Gastroesophageal sphincter (tissue), 4 donors: ENCODE results near the gene KCTD2. TPM values are rescaled to one million over a fixed set of nuclear protein-coding genes. Genes with fewer than 3 reads are reported as not detected.

ENCODE experiments used
- ATAC-seq: fragments of 150-250 bp; one replicate; pipeline ENCODE4 v1.9.1; 2016; ENCODE audit warnings: mild to moderate bottlenecking, moderate library complexity
- H3K27ac ChIP-seq, 4 donors: fragments of 200-600 bp; sonication (generic) in 3 of 4; 1 replicate in 3 of 4; 2 replicates in 1 of 4; pipeline ENCODE4 v1.5.1; 2016 to 2019
- H3K27me3 ChIP-seq: fragments of 200-600 bp; sonication (generic); one replicate; pipeline ENCODE4 v1.5.1; 2019
- H3K36me3 ChIP-seq, 2 donors: fragments of 200-600 bp; sonication (generic); one replicate each; pipeline ENCODE4 v1.5.1; 2019; ENCODE audit warnings: control low read depth in 1 of 2
- H3K4me1 ChIP-seq, 3 donors: fragments of 200-600 bp; sonication (generic); 1 replicate in 2 of 3; 2 replicates in 1 of 3; pipeline ENCODE4 v1.5.1; 2016 to 2019; ENCODE audit warnings: control low read depth in 2 of 3
- H3K4me3 ChIP-seq, 2 donors: fragments of 200-600 bp; sonication (generic); one replicate each; pipeline ENCODE4 v1.5.1; 2019; ENCODE audit warnings: mild to moderate bottlenecking in 1 of 2, moderate library complexity in 1 of 2
- H3K9me3 ChIP-seq, 3 donors: fragments of 200-600 bp; sonication (generic); one replicate each; pipeline ENCODE4 v1.5.1; 2017 to 2019; ENCODE audit warnings: control low read depth in 2 of 3
- EP300 ChIP-seq: sonication (generic); formaldehyde crosslinking; IDR thresholded peaks from one replicate; pipeline ENCODE4 v1.6.1; 2017; ENCODE audit warnings: antibody characterized with exemption, mild to moderate bottlenecking
- POLR2A ChIP-seq, 2 donors: fragments of 450-650 bp; IDR thresholded peaks; one replicate each; pipeline ENCODE4 v1.6.1; 2017; ENCODE audit warnings: antibody characterized with exemption in 2 of 2, mild to moderate bottlenecking in 2 of 2, moderate library complexity in 1 of 2
- POLR2AphosphoS5 ChIP-seq: sonication (generic); formaldehyde crosslinking; IDR thresholded peaks from one replicate; pipeline ENCODE4 v1.6.1; 2017; ENCODE audit warnings: antibody characterized with exemption
- WGBS, 2 donors: methylation state at CpG; one replicate each; pipeline ENCODE4 v1.1.5; 2018; ENCODE audit warnings: low coverage in 1 of 2; 5-methylcytosine and 5-hydroxymethylcytosine counted together
- total RNA-seq, 4 donors: library from RNA; depleted of rRNA; stranded (reverse); fragments of >200 nt; gene quantifications; one replicate each; pipeline ENCODE4 v1.1.0, GENCODE V29; 2016
- TF ChIP-seq, protein P1 (sequence below), 4 experiments: fragments of 200-600 bp in 2 of 4; fragments of 450-650 bp in 2 of 4; sonication (generic) in 1 of 4; IDR thresholded peaks; one replicate each; pipeline ENCODE4 v1.5.1; 2017 to 2019; ENCODE audit warnings: antibody characterized with exemption in 4 of 4, mild to moderate bottlenecking in 2 of 4, moderate library complexity in 2 of 4

The KCTD2 gene
- total RNA-seq, 4 donors from 2014 or later, result 27.1 to 39.7 (median 28.8) TPM

DNA sequence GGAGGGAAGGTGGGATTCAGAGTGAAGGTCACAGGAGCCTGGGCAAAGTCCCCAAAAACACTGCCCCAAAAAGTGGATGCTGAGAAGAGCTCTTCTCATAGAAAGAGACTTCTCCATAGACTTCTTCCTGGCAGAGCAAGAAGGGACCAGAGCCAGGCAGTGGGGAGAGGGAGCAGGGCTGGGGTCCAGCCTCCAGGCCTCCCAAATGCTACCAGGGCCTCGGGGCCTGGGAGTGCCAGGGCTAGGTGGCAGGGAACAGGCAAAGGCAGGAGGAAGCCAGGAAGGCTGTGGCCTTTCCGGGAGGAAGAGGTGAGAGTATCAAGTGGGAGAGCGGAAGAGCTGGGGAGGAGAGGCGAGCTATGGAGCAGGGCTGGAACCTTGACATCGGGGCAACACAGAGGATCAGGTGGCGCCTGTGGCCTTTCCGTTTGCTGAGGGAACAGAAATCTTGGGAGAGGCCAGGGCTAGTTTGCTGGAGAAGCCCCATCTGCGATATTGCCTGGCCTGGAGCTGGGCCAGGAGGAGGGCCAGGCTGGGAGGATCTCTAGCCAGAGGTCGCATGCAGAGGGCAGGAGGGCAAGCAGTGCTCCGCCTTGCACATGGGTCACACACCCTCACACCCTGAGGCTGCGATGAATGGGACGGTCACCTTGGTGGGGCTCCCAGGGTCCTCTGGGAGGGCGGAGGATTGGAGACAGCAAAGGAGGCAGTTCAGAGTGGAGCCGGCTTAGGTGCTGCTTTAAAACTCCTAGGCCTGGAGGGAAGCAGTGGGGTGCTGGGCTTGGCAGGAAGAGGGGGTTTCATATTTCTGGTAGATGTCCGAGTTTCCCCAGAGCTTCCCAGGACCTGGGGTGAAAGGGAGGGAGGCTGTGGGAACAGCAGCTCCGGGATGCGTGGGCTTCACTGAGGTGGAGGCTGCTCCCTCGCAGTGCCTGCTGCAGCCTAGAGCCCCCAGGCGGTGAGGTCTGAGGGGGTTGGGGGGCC is 44.1 kb downstream of the KCTD2 start:
- H3K9me3 ChIP-seq, result no peaks in the 10 kb centered on the region
- peaks cover 12% of the 10 kb centered on the region for H3K27me3 ChIP-seq
- TF ChIP-seq EP300 (no peak), POLR2AphosphoS5 (no peak), POLR2A (IDR thresholded peaks at IDR 0.05) (no peak)
- TF ChIP-seq, protein P1, sequence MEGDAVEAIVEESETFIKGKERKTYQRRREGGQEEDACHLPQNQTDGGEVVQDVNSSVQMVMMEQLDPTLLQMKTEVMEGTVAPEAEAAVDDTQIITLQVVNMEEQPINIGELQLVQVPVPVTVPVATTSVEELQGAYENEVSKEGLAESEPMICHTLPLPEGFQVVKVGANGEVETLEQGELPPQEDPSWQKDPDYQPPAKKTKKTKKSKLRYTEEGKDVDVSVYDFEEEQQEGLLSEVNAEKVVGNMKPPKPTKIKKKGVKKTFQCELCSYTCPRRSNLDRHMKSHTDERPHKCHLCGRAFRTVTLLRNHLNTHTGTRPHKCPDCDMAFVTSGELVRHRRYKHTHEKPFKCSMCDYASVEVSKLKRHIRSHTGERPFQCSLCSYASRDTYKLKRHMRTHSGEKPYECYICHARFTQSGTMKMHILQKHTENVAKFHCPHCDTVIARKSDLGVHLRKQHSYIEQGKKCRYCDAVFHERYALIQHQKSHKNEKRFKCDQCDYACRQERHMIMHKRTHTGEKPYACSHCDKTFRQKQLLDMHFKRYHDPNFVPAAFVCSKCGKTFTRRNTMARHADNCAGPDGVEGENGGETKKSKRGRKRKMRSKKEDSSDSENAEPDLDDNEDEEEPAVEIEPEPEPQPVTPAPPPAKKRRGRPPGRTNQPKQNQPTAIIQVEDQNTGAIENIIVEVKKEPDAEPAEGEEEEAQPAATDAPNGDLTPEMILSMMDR (IDR thresholded peaks at IDR 0.05), result no peak
- no peak for ATAC-seq
- H3K36me3 ChIP-seq, result no peaks in the 10 kb centered on the region
- H3K4me3 ChIP-seq, result no peak overlapping the region
- 33 to 63% methylated on average over 5 to 6 of the region's 19 CpGs for WGBS, 2 donors
- H3K27ac ChIP-seq, result peak overlapping the region in 3 of 4 donors; percentile 5 to 51 (median 14)
- H3K4me1 ChIP-seq, result peaks cover 0 to 53% (median 16%) of the 10 kb centered on the region in 3 donors

DNA sequence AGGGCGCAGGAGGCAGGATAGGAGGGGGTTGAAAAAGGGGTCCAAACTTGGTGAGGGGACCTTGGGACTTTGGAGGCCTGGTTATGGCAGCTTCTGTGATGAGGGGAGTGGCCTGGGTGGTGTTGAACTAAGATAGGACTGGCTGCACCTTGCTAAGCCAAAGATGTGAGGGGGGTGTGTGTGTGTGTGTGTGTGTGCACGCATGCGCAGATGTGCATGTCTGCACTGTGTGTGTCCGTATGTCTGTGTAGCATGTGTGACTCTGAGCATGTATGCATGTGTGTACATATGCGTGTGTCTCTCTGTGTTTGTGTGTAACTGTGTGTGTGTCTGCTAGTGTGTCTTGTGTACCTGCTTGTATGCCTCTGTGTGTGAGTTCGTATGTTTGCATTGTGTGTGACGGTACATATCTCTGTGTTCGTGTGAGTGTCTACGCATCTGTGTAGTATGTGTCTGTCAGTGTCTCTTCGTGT is 44.9 kb downstream of the KCTD2 start:
- WGBS, 2 donors, result 81 to 91% methylated on average over 9 to 10 of the region's 10 CpGs
- TF ChIP-seq POLR2A (IDR thresholded peaks at IDR 0.05) (no peak), EP300 (no peak), POLR2AphosphoS5 (no peak)
- TF ChIP-seq, protein P1 (IDR thresholded peaks at IDR 0.05), result no peak
- H3K4me1 ChIP-seq, result peaks cover 0 to 57% (median 16%) of the 10 kb centered on the region in 3 donors
- H3K27ac ChIP-seq, result peak overlapping the region in 1 of 4 donors; percentile 51
- H3K4me3 ChIP-seq, result no peak overlapping the region
- H3K27me3 ChIP-seq, result peaks cover 12% of the 10 kb centered on the region
- no peak for ATAC-seq
- H3K36me3 ChIP-seq, result no peaks in the 10 kb centered on the region
- no peaks in the 10 kb centered on the region for H3K9me3 ChIP-seq

DNA sequence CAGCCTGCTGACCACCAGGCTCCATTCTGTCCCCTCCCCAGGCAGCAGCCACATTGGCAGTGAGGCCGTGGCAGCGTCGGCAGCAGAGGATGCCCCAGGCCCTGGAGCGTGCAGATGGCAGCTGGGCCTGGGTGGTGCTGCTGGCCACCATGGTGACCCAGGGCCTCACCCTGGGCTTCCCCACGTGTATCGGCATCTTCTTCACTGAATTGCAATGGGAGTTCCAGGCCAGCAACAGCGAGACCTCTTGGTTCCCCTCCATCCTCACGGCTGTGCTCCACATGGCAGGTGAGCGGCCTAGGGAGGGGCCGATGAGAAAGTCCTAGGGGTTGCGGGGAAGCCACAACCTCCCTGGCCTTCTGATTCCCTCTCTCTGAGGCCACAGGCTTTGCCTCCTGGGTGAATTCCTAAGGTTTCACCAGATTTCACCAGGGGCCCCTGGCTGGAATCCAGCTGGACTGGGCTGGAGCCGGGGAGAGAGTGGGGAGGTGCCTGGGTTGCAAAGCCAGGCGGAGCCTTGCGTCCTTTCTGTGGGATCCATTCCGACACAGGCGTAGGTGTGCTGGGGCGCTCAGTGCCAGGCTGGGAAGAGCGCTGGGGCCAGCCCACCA is 46.6 kb downstream of the KCTD2 start:
- Histone ChIP-seq H3K27me3 (no peaks in the 10 kb centered on the region), H3K4me3 (no peak overlapping the region), H3K9me3 (no peaks in the 10 kb centered on the region), H3K27ac (peak overlapping the region in 1 of 4 donors; percentile 19), H3K4me1 (peaks cover 0 to 41% (median 13%) of the 10 kb centered on the region in 3 donors), H3K36me3 (peaks cover 0 to 6% of the 10 kb centered on the region in 2 donors)
- no peak for ATAC-seq
- WGBS, 2 donors, result 83% methylated on average over 2 of the region's 18 CpGs; no CpG with 5 or more reads in 1 of the 2 donors
- TF ChIP-seq, protein P1 (IDR thresholded peaks at IDR 0.05), result no peak
- TF ChIP-seq EP300 (no peak), POLR2A (IDR thresholded peaks at IDR 0.05) (no peak), POLR2AphosphoS5 (no peak)

DNA sequence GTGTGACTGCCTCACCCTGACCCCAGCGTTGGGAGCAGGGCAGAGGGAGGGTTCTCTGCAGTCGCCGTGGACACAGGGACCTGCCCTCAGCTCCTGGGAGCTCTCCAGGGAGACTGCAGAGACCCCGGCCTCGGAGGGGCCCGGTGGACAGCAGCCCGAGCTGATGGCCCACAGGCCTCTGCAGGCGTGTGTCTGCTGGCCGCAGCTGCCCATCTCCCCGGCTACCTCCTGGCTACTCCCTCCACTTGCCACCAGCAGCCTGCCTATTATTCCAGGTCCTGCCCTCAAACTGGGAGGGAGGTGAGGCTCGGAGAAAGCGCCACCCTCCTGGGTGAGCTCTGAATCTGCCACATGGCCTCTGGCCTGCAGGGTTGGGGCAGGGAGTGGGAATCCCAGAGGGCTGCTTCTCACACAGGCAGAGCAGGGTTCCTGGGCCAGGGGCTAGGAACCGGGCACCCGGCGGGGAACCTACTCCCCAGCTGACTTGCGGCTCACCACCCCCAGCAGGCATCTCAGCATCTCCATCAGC is 47.9 kb downstream of the KCTD2 start:
- TF ChIP-seq, protein P1 (IDR thresholded peaks at IDR 0.05), result no peak
- TF ChIP-seq POLR2AphosphoS5 (no peak), POLR2A (IDR thresholded peaks at IDR 0.05) (no peak), EP300 (no peak)
- H3K4me3 ChIP-seq, result no peak overlapping the region
- WGBS, 2 donors, result 46 to 93% methylated on average over 3 to 4 of the region's 16 CpGs
- H3K27ac ChIP-seq, result no peak overlapping the region
- H3K4me1 ChIP-seq, result peaks cover 0 to 35% (median 8%) of the 10 kb centered on the region in 3 donors
- no peak for ATAC-seq
- no peaks in the 10 kb centered on the region for H3K9me3 ChIP-seq
- H3K36me3 ChIP-seq, result peaks cover 0 to 15% of the 10 kb centered on the region in 2 donors
- H3K27me3 ChIP-seq, result no peaks in the 10 kb centered on the region
